K562 (cell line): Measurements from ENCODE around the gene IRX3. TPM values are rescaled to one million over a fixed set of nuclear protein-coding genes. Genes with fewer than 3 reads are reported as not detected.

ENCODE experiments used
- ATAC-seq: fragments of 200-7000 bp; cut with Tn5 transposase; 3 replicates; pipeline ENCODE4 v1.9.1; 2020; ENCODE audit warnings: moderate library complexity
- BruUV-seq: library from RNA; stranded (reverse); fragments of 400-500 nt; replicated peaks from 2 replicates; lab custom pipeline; 2021; lab: Mats Ljungman, UMichigan
- CTCF ChIA-PET: fragments of 300-600 bp; formaldehyde crosslinking; extraction: SDS; loops from one replicate; lab custom pipeline; 2021; ENCODE audit warnings: low intra/inter-chr PET ratio; lab: Yijun Ruan, JAX
- POLR2A ChIA-PET: fragments of 300-600, 350-650 bp; sonication (Branson Sonifier 250); formaldehyde crosslinking; extraction: SDS; loops from one replicate; lab custom pipeline; 2021; ENCODE audit warnings: antibody characterized with exemption, inconsistent platforms; lab: Yijun Ruan, JAX
- DNase-seq, 4 experiments: peaks; one replicate each; pipeline versions ENCODE4 v3.0.0 to v3.0.0-alpha.2; 2011 to 2018; ENCODE audit warnings: low spot score in 3 of 4, mixed read lengths in 3 of 4; ENCODE audit errors: extremely low read depth in 1 of 4
- FAIRE-seq: peaks from 2 replicates; lab custom pipeline; 2011; peaks lifted over from hg19 to GRCh38; lab: Jason Lieb, UNC
- H2AFZ ChIP-seq: 2 replicates; pipeline ENCODE4 v1.6.0; 2011; ENCODE audit warnings: low read depth, low read length, control low read depth, inconsistent platforms
- H3K27ac ChIP-seq: fragments of 200-600 bp; 3 replicates; pipeline ENCODE4 v1.8.0; 2011; ENCODE audit warnings: low read depth, mild to moderate bottlenecking, control low read depth, inconsistent platforms, low read length, moderate library complexity, mixed read lengths; ENCODE audit errors: extremely low read depth
- H3K27me3 ChIP-seq, 2 experiments: fragments of 300-600 bp in 1 of 2; 2 replicates in 1 of 2; 3 replicates in 1 of 2; pipeline versions ENCODE4 v1.6.0 to v1.8.0; 2011; ENCODE audit warnings: inconsistent platforms in 2 of 2, low read length in 2 of 2, mild to moderate bottlenecking in 1 of 2, mixed read lengths in 1 of 2, moderate library complexity in 1 of 2; ENCODE audit not compliant: control insufficient read depth in 2 of 2, insufficient read depth in 2 of 2
- H3K36me3 ChIP-seq: fragments of 300-600 bp; 3 replicates; pipeline ENCODE4 v1.8.0; 2011; ENCODE audit warnings: mild to moderate bottlenecking, low read length, inconsistent platforms; ENCODE audit not compliant: control insufficient read depth, insufficient read depth
- H3K4me1 ChIP-seq, 2 experiments: fragments of 200-600 bp in 1 of 2; replicated peaks in 1 of 2; 2 replicates in 1 of 2; 3 replicates in 1 of 2; pipeline versions ENCODE4 v1.5.1 to v1.8.0; 2011; ENCODE audit warnings: inconsistent platforms in 2 of 2, low read length in 2 of 2, mild to moderate bottlenecking in 1 of 2, mixed read lengths in 1 of 2, moderate library complexity in 1 of 2; ENCODE audit not compliant: control insufficient read depth in 2 of 2, insufficient read depth in 2 of 2
- H3K4me2 ChIP-seq: 2 replicates; pipeline ENCODE4 v1.6.1; 2011; ENCODE audit warnings: low read length, control low read depth, inconsistent platforms, mixed read lengths; ENCODE audit not compliant: insufficient read depth
- H3K4me3 ChIP-seq: fragments of 200-600 bp; sonication (generic), shearing (Covaris generic); 2 replicates; pipeline ENCODE4 v1.5.1; 2016; ENCODE audit warnings: control low read depth, inconsistent platforms
- H3K79me2 ChIP-seq: fragments of 200-600 bp; 3 replicates; pipeline ENCODE4 v1.8.0; 2011; ENCODE audit warnings: low read length, inconsistent platforms; ENCODE audit not compliant: control insufficient read depth, insufficient read depth
- H3K9ac ChIP-seq, 2 experiments: 2 replicates each; pipeline versions ENCODE4 v1.6.0 to v1.6.1; 2011; ENCODE audit warnings: low read depth in 2 of 2, low read length in 2 of 2, control low read depth in 1 of 2, inconsistent platforms in 1 of 2, mild to moderate bottlenecking in 1 of 2, mixed read lengths in 1 of 2; ENCODE audit not compliant: insufficient read depth in 1 of 2
- H3K9me1 ChIP-seq: one replicate; pipeline ENCODE4 v1.6.0; 2011; ENCODE audit warnings: inconsistent platforms, mild to moderate bottlenecking, low read length, moderate library complexity; ENCODE audit not compliant: control insufficient read depth, insufficient read depth
- H3K9me3 ChIP-seq: replicated peaks from 2 replicates; pipeline ENCODE4 v1.5.1; 2011; ENCODE audit warnings: low read depth, low read length, inconsistent platforms; ENCODE audit not compliant: control insufficient read depth, insufficient read depth
- H4K20me1 ChIP-seq: replicated peaks from 2 replicates; pipeline ENCODE4 v1.6.1; 2011; ENCODE audit warnings: low read length, inconsistent platforms, mixed read lengths; ENCODE audit not compliant: control insufficient read depth, insufficient read depth
- BRD4 ChIP-seq: fragments of 200-600 bp; sonication (generic); IDR thresholded peaks from 2 replicates; pipeline ENCODE4 v1.6.1; 2017; ENCODE audit warnings: inconsistent platforms
- C11orf30 ChIP-seq: fragments of 450-650 bp; IDR thresholded peaks from 2 replicates; pipeline ENCODE4 v1.6.1; 2016; ENCODE audit warnings: low read depth, mild to moderate bottlenecking
- ELK1 ChIP-seq: sonication (generic); formaldehyde crosslinking; IDR thresholded peaks from 2 replicates; pipeline ENCODE4 v1.8.1; 2022; ENCODE audit warnings: missing genetic modification reagents
- MXI1 ChIP-seq: IDR thresholded peaks from 2 replicates; pipeline ENCODE4 v1.6.1; 2011; ENCODE audit warnings: low read depth, mild to moderate bottlenecking, improper control_type of control experiment, low read length
- PKNOX1 ChIP-seq: fragments of 450-650 bp; IDR thresholded peaks from 2 replicates; pipeline ENCODE4 v1.6.1; 2016
- RFX1 ChIP-seq: fragments of 450-650 bp; IDR thresholded peaks from 2 replicates; pipeline ENCODE4 v1.6.1; 2016; ENCODE audit warnings: mild to moderate bottlenecking, moderate library complexity
- SIRT6 ChIP-seq: IDR thresholded peaks from one replicate; pipeline ENCODE4 v1.6.1; 2012; ENCODE audit warnings: low read depth, mild to moderate bottlenecking, control low read depth, inconsistent platforms, low read length, moderate library complexity
- SNRNP70 ChIP-seq: fragments of 200-400 bp; formaldehyde crosslinking; optimal IDR thresholded peaks from 2 replicates; pipeline ENCODE3; 2017; ENCODE audit warnings: low read depth, low read length
- TCFL5 ChIP-seq: fragments of 250-450 bp; sonication (Bioruptor Pico); conservative IDR thresholded peaks from 2 replicates; pipeline ENCODE4 v1.6.1; 2021; ENCODE audit warnings: mild to moderate bottlenecking, moderate library complexity, matching md5 sums
- ZNF140 ChIP-seq: fragments of 250-450 bp; sonication (Bioruptor Pico); IDR thresholded peaks from 2 replicates; pipeline ENCODE4 v1.8.0; 2021; ENCODE audit warnings: moderate library complexity, mild to moderate bottlenecking, inconsistent platforms
- ZNF263 ChIP-seq: sonication (generic); formaldehyde crosslinking; IDR thresholded peaks from 2 replicates; pipeline ENCODE4 v1.8.0; 2022; ENCODE audit warnings: mild to moderate bottlenecking, missing genetic modification reagents, borderline replicate concordance
- WGBS: fragments of 100-300 bp; shearing (Covaris generic); methylation state at CpG from one replicate; pipeline ENCODE4 v1.1.6; 2016; ENCODE audit warnings: low coverage, mixed read lengths; ENCODE audit not compliant: insufficient coverage; ENCODE audit errors: missing lambda C conversion rate; 5-methylcytosine and 5-hydroxymethylcytosine counted together
- in situ Hi-C: fragments of 300-500 bp; cut with MboI; formaldehyde crosslinking; loops from 4 replicates; pipeline ENCODE4 v1.15.0; 2018; ENCODE audit warnings: inconsistent platforms, mixed read lengths
- intact Hi-C: fragments of 100-400 bp; cut with micrococcal nuclease; formaldehyde crosslinking; loops from 2 replicates; pipeline ENCODE4 v1.14.2; 2022
- polyA plus RNA-seq, 8 experiments: library from polyadenylated mRNA; depleted of rRNA in 4 of 8; stranded (reverse) in 5 of 8; unstranded in 3 of 8; fragments of >200 nt; fragmentation: Nextera tagmentation in 2 of 8; fragmentation: Illumina TruSeq in 1 of 8; extraction: Ambion mirVana in 2 of 8; extraction: Trizol in 1 of 8; gene quantifications; 2 replicates each; pipeline versions ENCODE4 v1.2.1 to v1.2.3, GENCODE V29; 2011 to 2014; ENCODE audit warnings: inconsistent platforms in 1 of 8, missing spikeins in 1 of 8
- total RNA-seq, 7 experiments: library from RNA; depleted of rRNA in 6 of 7; stranded (reverse); fragments of >200 nt in 6 of 7; fragmentation: Illumina TruSeq in 2 of 7; extraction: Trizol in 2 of 7; gene quantifications; 2 replicates each; pipeline versions ENCODE4 v1.2.1 to v1.2.3, GENCODE V29; 2011 to 2021; ENCODE audit warnings: low replicate concordance in 1 of 7
- TF ChIP-seq, protein P1 (sequence below): sonication (generic); formaldehyde crosslinking; IDR thresholded peaks from 2 replicates; pipeline ENCODE4 v1.8.0; 2022; ENCODE audit warnings: missing genetic modification reagents, mild to moderate bottlenecking, borderline replicate concordance
- TF ChIP-seq, protein P2 (sequence below), 2 experiments: fragments of 450-650 bp in 1 of 2; sonication (generic) in 1 of 2; formaldehyde crosslinking; conservative IDR thresholded peaks; 2 replicates each; pipeline versions ENCODE4 v1.4.0 to v1.8.1; 2020 to 2022; ENCODE audit warnings: mild to moderate bottlenecking in 1 of 2, missing genetic modification reagents in 1 of 2

Gene IRX3
- total and polyA plus RNA-seq, 9 of the 15 experiments (the other 6 are each of a cell fraction or from before 2014, with no cell fraction given): not detected

DNA sequence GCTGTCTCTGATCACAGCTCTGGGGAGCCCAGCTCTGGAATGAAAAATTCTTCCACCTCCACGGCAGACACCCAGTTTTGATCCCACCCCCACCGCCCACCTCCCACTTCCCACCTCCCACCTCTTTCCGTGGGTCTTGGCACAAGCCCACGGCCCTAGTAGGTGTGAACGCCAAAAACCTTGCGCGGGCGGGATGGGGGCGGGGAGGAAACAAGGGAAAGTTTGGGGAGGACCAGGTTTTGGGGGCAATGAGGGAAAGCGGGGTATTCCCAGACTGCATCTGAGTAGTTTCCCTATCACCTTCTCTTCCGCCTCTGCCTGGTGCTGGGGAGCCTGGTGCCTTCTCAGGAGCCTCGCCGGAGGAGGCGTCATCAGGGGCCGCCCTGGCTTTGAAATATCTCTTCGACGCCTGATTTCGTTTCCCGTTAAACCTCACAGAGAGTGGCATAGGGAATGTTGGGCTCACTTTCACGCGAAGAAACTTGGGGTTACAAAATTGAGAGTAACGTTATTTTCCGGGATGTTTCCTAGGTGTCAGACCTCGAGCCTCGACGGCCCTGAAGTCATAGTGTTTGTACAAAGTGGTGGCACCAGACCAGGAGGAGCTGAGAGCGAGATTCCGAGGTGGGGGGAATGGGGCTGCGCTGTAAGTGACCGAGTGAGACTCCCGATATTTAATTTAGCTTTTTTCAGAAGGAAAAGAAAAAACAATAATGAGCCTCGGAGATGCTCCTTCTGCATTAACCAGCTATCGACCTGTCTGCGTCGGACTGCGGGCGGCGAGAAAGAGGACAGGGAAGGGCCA is 1.6 kb upstream of the IRX3 start (continued):
- TF ChIP-seq BRD4 (no peak), RFX1 (no peak), TCFL5 (CRISPR knock-in tag) (no peak)

DNA sequence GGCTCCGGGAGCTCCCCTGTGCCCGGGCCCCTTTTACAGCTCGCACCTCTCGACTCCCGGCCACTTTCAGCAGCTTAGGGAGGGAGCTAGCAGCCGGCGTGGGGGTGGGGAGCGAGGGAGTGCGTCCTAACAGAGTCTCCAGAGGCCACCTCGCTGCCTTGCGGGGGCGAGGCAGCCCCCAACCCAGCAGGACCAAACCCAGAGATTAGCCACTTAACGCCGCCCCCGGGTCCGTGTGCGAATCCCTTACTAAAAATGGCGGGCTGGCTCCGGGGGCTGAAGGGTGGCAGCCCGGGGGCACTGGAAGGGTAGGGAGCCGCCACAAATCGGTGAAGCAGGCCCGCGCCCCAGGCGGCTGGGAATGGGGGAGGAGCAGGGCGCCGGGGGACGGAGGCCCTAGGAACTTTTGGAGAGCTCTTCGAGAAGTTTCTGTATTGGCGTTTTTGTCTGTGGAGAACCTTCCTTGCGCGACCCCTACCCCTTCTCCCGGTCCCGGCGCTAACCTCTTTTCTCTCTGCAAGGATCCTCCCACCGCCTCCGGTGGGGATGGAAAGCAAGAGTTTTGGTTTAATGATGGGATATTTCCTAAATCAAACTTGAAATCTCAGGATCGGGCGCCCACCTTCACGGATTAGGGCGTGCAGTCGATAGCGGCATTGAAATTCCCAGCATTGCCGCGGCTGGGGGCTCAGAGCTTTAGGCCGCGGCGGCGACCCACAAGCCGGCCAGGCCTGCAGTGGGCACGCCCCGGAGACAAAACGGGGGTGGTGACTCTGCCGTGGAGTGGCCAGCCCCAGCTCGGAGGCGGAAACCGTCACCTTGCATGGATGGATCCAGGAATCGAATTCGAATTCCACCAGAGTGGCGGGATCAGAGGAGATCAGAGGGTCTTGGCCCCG is 793 bp upstream of the IRX3 start:
- CTCF ChIA-PET: no interaction called here
- ATAC-seq: no peak
- H3K9ac ChIP-seq: no peak overlapping the region
- POLR2A ChIA-PET: no interaction called here
- intact Hi-C loops: no loop called here
- no peak overlapping the region for H3K27ac ChIP-seq
- BruUV-seq: no TSS peak
- H3K9me3 ChIP-seq: no peaks in the 10 kb centered on the region
- no peaks in the 10 kb centered on the region for H4K20me1 ChIP-seq
- in situ Hi-C loops: no loop called here
- no peak overlapping the region for H3K4me2 ChIP-seq
- no peaks in the 10 kb centered on the region for H3K9me1 ChIP-seq
- H2AFZ ChIP-seq: no peak overlapping the region
- DNase-seq: no peak
- H3K4me1 ChIP-seq: peaks cover 0 to 5% of the 10 kb centered on the region in 2 experiments; a peak in 2 of 5 replicates
- H3K36me3 ChIP-seq: no peaks in the 10 kb centered on the region
- FAIRE-seq: no peak
- no peak overlapping the region for H3K4me3 ChIP-seq
- no peaks in the 10 kb centered on the region for H3K79me2 ChIP-seq
- WGBS: 31% methylated on average over 40 of the region's 61 CpGs
- H3K27me3 ChIP-seq: peaks cover 14 to 36% of the 10 kb centered on the region in 2 experiments; a peak in 4 of 5 replicates
- no peak for TF ChIP-seq ZNF263 (CRISPR knock-in tag)
- TF ChIP-seq ZNF140: no peak
- TF ChIP-seq PKNOX1: no peak
- no peak for TF ChIP-seq MXI1
- TF ChIP-seq, protein P1, sequence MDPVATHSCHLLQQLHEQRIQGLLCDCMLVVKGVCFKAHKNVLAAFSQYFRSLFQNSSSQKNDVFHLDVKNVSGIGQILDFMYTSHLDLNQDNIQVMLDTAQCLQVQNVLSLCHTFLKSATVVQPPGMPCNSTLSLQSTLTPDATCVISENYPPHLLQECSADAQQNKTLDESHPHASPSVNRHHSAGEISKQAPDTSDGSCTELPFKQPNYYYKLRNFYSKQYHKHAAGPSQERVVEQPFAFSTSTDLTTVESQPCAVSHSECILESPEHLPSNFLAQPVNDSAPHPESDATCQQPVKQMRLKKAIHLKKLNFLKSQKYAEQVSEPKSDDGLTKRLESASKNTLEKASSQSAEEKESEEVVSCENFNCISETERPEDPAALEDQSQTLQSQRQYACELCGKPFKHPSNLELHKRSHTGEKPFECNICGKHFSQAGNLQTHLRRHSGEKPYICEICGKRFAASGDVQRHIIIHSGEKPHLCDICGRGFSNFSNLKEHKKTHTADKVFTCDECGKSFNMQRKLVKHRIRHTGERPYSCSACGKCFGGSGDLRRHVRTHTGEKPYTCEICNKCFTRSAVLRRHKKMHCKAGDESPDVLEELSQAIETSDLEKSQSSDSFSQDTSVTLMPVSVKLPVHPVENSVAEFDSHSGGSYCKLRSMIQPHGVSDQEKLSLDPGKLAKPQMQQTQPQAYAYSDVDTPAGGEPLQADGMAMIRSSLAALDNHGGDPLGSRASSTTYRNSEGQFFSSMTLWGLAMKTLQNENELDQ: no peak
- TF ChIP-seq, protein P2, sequence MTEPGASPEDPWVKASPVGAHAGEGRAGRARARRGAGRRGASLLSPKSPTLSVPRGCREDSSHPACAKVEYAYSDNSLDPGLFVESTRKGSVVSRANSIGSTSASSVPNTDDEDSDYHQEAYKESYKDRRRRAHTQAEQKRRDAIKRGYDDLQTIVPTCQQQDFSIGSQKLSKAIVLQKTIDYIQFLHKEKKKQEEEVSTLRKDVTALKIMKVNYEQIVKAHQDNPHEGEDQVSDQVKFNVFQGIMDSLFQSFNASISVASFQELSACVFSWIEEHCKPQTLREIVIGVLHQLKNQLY (CRISPR knock-in tag; conservative IDR thresholded peaks at IDR 0.05): no peak
- TF ChIP-seq ELK1 (CRISPR knock-in tag): no peak
- TF ChIP-seq SIRT6: no peak
- no peak for TF ChIP-seq C11orf30
- TF ChIP-seq SNRNP70: no peak
